Thoracic aorta (tissue), 2 donors: ENCODE data around the gene ADGRL3. TPM values are rescaled to one million over a fixed set of nuclear protein-coding genes. Genes with fewer than 3 reads are reported as not detected.

Source experiments
- ATAC-seq: fragments of 150-250 bp; one replicate; pipeline ENCODE4 v1.8.0; 2017; ENCODE audit warnings: low read depth; ENCODE audit not compliant: insufficient number of reproducible peaks, low FRiP score
- DNase-seq: peaks from one replicate; pipeline ENCODE4 v3.0.0-alpha.2; 2020; ENCODE audit warnings: low spot score
- H3K27ac ChIP-seq, 2 donors: fragments of 200-600 bp; sonication (generic); 1 replicate in 1 of 2; 2 replicates in 1 of 2; pipeline ENCODE4 v1.5.1; 2016; ENCODE audit warnings: mild to moderate bottlenecking in 2 of 2, moderate library complexity in 2 of 2
- H3K27me3 ChIP-seq: fragments of 200-600 bp; sonication (generic); replicated peaks from 2 replicates; pipeline ENCODE4 v1.6.0; 2016; ENCODE audit warnings: mild to moderate bottlenecking; ENCODE audit not compliant: insufficient read depth
- H3K36me3 ChIP-seq: fragments of 200-600 bp; sonication (generic); one replicate; pipeline ENCODE4 v1.5.1; 2016
- H3K4me1 ChIP-seq, 2 donors: fragments of 200-600 bp; sonication (generic); 1 replicate in 1 of 2; 2 replicates in 1 of 2; pipeline versions ENCODE4 v1.5.1 to v1.6.0; 2016; ENCODE audit warnings: low read depth in 2 of 2, mild to moderate bottlenecking in 1 of 2; ENCODE audit not compliant: control insufficient read depth in 1 of 2
- H3K4me3 ChIP-seq: fragments of 200-600 bp; sonication (generic); 2 replicates; pipeline ENCODE4 v1.5.1; 2016; ENCODE audit warnings: mild to moderate bottlenecking
- H3K9me3 ChIP-seq: fragments of 200-600 bp; sonication (generic); 2 replicates; pipeline ENCODE4 v1.5.1; 2016
- total RNA-seq, 2 donors: library from RNA; depleted of rRNA; stranded (reverse); fragments of >200 nt; gene quantifications; one replicate each; pipeline versions ENCODE4 v1.1.0 to v1.2.3, GENCODE V29; 2016
- TF ChIP-seq, protein P1 (sequence below): fragments of 200-600 bp; sonication (generic); IDR thresholded peaks from one replicate; pipeline ENCODE4 v1.5.1; 2019; ENCODE audit warnings: antibody characterized with exemption

The ADGRL3 gene
- total RNA-seq, 2 donors from 2014 or later = 17.5 to 18.1 TPM

DNA sequence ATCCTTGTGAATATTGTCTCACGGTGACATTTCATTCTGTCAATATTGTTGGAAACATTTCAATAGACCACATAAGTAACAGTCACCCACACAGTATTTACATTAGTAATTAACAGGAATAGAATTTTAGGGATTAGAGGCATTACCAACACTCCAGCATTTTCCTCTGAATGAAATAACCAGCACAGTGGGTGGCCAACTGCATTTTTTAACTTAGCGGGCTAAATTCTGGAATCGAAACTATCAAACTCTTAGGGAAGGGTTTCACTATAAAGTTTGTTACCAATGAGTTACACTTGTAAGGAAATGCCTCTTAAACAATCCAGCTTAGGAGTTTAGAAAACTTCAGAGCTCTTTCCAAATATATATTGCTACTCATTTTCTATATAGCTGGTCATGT, 403.0 kb downstream of the ADGRL3 start:
- H3K27ac ChIP-seq = no peak overlapping the region
- DNase-seq = no peak
- H3K4me1 ChIP-seq = peaks cover 0 to 3% of the 10 kb centered on the region in 2 donors
- TF ChIP-seq, protein P1, sequence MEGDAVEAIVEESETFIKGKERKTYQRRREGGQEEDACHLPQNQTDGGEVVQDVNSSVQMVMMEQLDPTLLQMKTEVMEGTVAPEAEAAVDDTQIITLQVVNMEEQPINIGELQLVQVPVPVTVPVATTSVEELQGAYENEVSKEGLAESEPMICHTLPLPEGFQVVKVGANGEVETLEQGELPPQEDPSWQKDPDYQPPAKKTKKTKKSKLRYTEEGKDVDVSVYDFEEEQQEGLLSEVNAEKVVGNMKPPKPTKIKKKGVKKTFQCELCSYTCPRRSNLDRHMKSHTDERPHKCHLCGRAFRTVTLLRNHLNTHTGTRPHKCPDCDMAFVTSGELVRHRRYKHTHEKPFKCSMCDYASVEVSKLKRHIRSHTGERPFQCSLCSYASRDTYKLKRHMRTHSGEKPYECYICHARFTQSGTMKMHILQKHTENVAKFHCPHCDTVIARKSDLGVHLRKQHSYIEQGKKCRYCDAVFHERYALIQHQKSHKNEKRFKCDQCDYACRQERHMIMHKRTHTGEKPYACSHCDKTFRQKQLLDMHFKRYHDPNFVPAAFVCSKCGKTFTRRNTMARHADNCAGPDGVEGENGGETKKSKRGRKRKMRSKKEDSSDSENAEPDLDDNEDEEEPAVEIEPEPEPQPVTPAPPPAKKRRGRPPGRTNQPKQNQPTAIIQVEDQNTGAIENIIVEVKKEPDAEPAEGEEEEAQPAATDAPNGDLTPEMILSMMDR = no peak
- no peaks in the 10 kb centered on the region for H3K9me3 ChIP-seq
- ATAC-seq = no peak
- H3K27me3 ChIP-seq = no peaks in the 10 kb centered on the region
- H3K4me3 ChIP-seq = peak overlapping the region; percentile 22
- no peaks in the 10 kb centered on the region for H3K36me3 ChIP-seq

DNA sequence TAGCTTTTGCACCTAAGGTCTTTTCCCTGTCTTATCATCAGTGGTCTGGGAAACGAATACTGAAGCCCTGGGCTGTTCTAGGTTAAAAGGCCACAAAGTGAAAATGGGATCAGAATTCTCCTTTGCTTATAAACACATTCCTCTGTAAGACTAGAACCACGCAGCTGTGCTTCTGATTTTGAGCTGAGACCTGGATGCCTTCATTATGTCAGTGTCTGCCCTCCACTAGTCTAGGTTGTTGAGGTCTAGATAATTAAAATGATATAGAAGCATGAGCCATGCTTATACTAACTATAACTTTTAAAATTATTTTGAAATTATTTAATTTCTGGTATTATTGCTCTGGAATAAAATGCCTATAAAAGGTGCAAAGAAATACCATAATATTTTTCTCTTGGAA, 403.9 kb downstream of the ADGRL3 start:
- DNase-seq = no peak
- no peak for ATAC-seq
- Histone ChIP-seq H3K36me3 (no peaks in the 10 kb centered on the region), H3K27me3 (no peaks in the 10 kb centered on the region), H3K27ac (no peak overlapping the region), H3K4me3 (no peak overlapping the region), H3K9me3 (no peaks in the 10 kb centered on the region), H3K4me1 (peaks cover 0 to 3% of the 10 kb centered on the region in 2 donors)
- TF ChIP-seq, protein P1 = no peak

DNA sequence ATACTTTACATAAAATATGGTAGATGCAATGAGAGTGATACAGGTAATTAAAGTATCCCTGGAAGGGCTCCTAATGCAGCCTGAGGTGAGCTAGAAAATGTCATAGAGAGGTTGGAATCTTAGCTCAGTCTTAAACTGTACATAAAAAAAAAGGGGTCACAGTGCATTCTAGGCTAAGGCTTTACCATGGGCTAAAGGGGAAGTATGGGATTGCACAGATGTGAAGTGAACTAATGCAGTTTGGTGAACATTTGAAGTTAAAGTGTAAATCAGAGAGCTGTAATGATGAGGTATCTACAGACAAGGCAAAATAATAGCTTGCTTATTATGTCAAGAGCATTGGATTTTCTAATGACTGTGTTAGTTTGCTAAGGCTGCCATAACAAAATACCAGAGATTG, 405.9 kb downstream of the ADGRL3 start:
- DNase-seq (no peak), ATAC-seq (no peak)
- TF ChIP-seq, protein P1 = no peak
- no peak overlapping the region for H3K27ac ChIP-seq
- no peaks in the 10 kb centered on the region for H3K27me3 ChIP-seq
- peaks cover 0 to 3% of the 10 kb centered on the region in 2 donors for H3K4me1 ChIP-seq
- H3K36me3 ChIP-seq = no peaks in the 10 kb centered on the region
- H3K4me3 ChIP-seq = no peak overlapping the region
- no peaks in the 10 kb centered on the region for H3K9me3 ChIP-seq

DNA sequence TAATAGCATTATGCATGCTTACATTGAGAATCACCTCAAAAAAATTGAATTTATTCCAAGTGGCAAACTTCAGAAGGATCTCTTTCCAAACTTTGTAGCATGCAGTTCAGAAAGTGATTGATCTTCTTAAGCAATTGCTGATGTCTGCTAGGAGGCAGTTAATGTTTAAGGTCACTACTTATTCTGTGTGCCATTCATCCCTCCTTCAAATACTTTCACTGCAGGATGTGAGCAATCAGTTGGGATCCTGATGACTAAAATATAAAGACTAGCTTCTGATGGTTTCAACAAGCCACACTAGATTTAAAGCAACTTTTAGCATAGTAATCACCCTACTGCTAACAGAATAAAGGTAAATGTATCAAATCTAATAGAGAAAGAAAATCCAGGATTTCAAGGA, 414.1 kb downstream of the ADGRL3 start:
- TF ChIP-seq, protein P1 = no peak
- Histone ChIP-seq H3K27me3 (no peaks in the 10 kb centered on the region), H3K9me3 (no peaks in the 10 kb centered on the region), H3K27ac (no peak overlapping the region), H3K4me3 (no peak overlapping the region), H3K4me1 (peaks cover 0 to 4% of the 10 kb centered on the region in 2 donors), H3K36me3 (no peaks in the 10 kb centered on the region)
- ATAC-seq (no peak), DNase-seq (no peak)

DNA sequence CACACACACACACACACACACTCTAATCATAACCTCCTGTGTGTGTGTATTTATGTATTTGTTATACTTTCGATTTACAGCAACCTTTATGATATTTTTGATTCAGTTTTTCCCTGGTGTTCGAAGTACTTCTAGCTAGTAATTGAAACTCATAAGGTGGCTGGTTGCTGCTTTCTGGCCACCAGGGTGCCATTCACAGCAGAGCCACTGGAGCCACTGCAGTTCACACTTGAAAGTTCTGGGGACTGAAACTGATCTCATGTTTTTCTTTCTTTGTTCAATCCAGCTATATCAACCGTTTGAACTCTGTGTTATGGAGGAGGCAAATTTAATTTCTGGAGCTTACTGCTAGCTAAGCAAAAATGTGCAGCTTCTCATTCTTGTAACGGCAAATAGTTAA, 419.4 kb downstream of the ADGRL3 start:
- TF ChIP-seq, protein P1 = peak; percentile 44
- peaks cover 0 to 9% of the 10 kb centered on the region in 2 donors for H3K4me1 ChIP-seq
- no peak for ATAC-seq
- H3K27ac ChIP-seq = no peak overlapping the region
- H3K27me3 ChIP-seq = no peaks in the 10 kb centered on the region
- no peaks in the 10 kb centered on the region for H3K9me3 ChIP-seq
- H3K4me3 ChIP-seq = peak overlapping the region; percentile 20
- DNase-seq = no peak
- no peaks in the 10 kb centered on the region for H3K36me3 ChIP-seq
